SU-DHL-6 (cell line): ENCODE results near the gene AGBL4.

ENCODE experiments used
- CTCF ChIP-seq: fragments of 200-600 bp; sonication (generic); IDR thresholded peaks from one replicate; pipeline ENCODE4 v1.5.1; 2017; ENCODE audit warnings: antibody characterized with exemption, mild to moderate bottlenecking, low read length, moderate library complexity; ENCODE audit not compliant: insufficient read depth, poor library complexity, severe bottlenecking
- EZH2phosphoT487 ChIP-seq: fragments of 200-600 bp; sonication (generic), shearing (Covaris generic); conservative IDR thresholded peaks from 2 replicates; pipeline ENCODE4 v1.6.1; 2018; ENCODE audit warnings: mild to moderate bottlenecking, antibody characterized with exemption, low read length, moderate library complexity, mixed read lengths

- TF ChIP-seq CTCF (no peak), EZH2phosphoT487 (no peak)
Observed at GRCh38 chr1:49526672-49527071, 497.1 kb downstream of the AGBL4 start.
